NCI-H2081 treated with DMSO at 0.1 percent for 48 hours (cell line): ENCODE data around the gene STIL.
"Not testable (repeated sequence)": the region's sequence is repeated elsewhere in the genome, so short reads cannot be mapped to it uniquely, and the experiment has no call there.

Experiments
- DNase-seq: peaks from one replicate; lab custom pipeline; 2025; lab: John Stamatoyannopoulos, UW

Gene STIL

GRCh38 chr1:47319968-47320367 lies 6.0 kb upstream of the STIL start:
- DNase-seq = not testable (repeated sequence)

GRCh38 chr1:47317841-47318240 lies 3.9 kb upstream of the STIL start:
- DNase-seq = no peak

GRCh38 chr1:47309427-47309826 lies 4.5 kb downstream of the STIL start:
- DNase-seq = no peak

DNA sequence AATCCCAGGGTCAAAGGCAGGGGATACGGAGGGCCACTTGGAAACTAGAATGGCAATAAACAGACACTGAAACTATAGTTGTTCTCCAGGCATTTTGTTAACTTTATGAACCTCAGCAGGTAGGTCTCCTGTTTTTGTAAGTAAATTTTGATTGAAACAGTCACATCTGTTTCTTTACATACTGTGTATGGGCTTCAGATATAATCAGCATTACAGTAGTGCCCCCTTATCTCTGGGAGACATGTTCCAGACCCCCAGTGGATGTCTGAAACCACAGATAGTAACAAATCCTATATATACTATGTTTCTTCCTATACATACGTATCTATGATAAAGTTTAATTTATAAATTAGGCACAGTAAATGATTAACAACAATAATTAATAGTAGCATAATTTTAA lies 11.5 kb downstream of the STIL start:
- no peak for DNase-seq

DNA sequence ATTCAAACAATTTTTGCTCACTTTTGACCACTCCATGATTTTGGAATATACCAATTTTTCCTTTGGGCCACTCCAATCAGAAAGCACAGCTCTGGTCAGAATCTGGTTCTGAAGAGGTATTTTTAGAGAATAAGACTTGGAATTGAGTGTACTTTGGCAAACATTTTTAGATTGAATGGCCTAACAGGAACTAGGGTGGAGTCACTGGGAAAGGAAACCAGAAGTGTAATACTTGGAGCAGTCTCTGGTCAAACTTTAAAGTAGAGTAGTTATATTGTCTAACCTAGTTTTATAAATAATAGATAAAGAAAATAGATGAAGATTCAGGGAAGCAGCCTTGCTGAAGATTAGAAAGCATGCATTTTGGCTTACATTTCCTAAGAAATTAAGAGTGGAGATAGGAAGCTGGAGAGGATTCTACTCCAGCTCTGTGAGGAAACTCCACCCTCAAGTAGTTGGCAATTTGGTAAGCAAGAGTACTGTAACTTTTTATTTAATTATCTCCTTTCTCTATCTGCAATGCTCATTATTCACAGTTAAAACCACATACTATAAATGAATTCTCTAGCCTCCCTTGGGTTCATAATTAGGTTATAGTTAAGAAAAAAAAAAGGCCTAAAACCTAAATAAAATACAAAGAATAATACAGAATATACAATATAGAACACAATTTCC lies 15.8 kb downstream of the STIL start:
- DNase-seq = no peak

GRCh38 chr1:47295579-47295978 lies 18.4 kb downstream of the STIL start:
- DNase-seq = no peak

DNA sequence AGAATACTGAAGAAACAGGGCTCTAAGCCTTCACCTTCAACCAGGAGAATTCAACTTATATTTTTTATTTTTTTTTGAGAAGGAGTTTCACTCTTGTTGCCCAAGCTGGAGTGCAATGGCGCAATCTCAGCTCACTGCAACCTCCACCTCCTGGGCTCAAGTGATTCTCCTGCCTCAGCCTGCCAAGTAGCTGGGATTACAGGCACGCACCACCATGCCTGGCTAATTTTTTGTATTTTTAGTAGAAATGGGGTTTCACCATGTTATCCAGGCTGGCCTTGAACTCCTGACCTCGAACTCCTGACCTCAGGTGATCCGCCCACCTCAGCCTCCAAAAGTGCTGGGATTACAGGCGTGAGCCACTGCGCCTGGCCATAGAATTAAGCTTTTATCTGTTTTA lies 19.1 kb downstream of the STIL start:
- DNase-seq = not testable (repeated sequence)

GRCh38 chr1:47288116-47288515 lies 25.8 kb downstream of the STIL start:
- DNase-seq = not testable (repeated sequence)

DNA sequence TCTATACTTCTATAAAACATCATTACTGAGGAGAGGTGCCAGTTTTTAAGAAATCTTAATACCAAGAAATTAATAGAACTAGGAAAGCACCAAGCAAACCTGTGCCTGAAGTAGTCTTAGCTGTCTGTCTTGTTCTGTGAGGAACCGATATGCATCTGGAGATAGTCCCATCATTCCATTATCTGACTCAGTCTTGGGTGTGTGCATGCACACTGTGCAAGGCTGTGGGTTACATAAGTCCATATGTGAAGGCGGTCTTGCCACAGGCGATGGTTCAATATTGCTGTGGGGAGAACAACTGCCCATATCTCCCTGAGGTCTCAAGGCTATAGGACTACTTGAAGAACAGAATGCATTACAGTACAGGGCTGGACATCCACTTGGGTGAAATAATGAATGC lies 33.8 kb downstream of the STIL start:
- DNase-seq = no peak

GRCh38 chr1:47276850-47277249 lies 37.1 kb downstream of the STIL start:
- no peak for DNase-seq

DNA sequence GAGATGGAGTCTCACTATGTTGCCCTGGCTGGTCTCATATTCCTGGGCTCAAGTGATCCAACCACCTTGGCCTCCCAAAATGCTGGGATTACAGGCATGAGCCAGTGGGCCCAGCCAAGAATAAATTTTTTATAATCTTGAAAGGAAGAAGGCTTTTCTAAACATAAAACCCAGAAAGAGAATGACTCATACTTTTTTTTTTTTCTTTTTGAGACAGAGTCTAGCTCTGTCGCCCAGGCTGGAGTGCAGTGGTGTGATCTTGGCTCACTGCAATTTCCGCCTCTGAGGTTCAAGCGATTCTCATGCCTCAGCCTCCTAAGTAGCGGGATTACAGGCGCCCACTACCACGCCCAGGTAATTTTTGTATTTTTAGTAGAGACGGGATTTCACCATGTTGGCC lies 38.1 kb downstream of the STIL start:
- not testable (repeated sequence) for DNase-seq

GRCh38 chr1:47265529-47265928 lies 48.4 kb downstream of the STIL start:
- not testable (repeated sequence) for DNase-seq

DNA sequence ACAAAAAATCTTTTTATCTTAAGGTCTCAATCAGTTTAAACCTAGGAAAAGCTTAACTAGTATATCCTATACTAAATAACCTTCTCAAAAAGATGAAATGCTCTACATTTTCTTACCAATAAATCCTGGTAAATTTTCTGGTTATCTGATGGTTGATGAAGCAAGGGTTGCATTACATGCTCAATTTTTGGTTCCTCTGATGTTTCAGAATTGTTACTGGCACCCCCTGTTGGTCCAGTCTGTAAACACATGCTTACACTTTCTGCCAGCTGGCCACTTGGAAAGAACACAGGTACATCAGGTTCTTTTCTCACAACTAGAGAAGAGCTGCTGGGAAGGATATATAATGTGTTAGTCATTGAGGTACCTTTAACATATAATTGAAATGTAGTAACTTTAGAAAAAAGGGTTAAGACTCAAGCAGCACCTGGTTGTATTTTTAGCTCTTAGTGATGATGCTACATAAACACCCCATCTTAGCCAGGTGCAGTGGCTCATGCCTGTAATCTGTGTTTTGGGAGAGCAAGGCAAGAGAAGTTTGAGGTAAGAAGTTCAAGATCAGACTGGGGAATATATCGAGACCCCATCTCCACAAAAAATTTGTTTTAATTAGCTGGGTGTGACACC lies 51.0 kb downstream of the STIL start:
- DNase-seq = no peak

- DNase-seq = no peak
Measured at GRCh38 chr1:47257224-47257623, 56.7 kb downstream of the STIL start.

DNA sequence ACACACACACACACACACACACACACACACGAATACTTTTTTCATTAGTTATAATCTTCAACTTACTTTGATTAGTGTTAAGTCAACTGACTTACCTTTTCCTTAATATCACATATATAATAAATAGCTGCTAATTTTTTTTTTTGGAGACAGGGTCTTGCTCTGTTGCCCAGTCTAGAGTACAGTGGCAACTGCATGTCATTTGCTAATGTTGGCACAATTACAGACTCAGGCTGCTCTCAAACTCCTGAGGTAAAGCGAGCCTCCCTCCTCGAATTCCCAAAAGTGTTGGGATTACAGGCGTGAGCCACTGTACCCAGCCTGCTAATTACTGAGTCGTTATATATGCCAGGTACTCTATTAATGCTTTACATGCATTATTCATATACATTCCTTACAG lies 61.2 kb downstream of the STIL start:
- DNase-seq = no peak

GRCh38 chr1:47252369-47252768 lies 61.6 kb downstream of the STIL start:
- no peak for DNase-seq

DNA sequence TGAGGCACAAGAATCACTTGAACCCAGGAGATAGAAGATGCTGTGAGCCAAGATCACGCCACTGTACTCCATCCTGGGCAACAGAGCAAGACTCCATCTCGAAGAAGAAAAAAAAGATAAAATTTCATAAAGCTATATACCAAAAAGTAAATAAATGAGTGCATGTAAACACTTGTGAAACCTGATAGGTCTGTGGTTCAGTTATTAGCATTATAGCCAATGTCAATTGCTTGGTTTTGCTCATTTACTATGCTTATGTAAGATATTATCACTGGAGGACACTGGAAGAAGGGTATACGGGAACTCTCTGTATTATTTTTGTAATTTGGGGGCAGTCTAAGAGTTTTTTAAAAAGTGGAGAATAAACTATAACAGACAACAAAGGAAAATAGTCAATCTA lies 64.2 kb downstream of the STIL start:
- DNase-seq = no peak

DNA sequence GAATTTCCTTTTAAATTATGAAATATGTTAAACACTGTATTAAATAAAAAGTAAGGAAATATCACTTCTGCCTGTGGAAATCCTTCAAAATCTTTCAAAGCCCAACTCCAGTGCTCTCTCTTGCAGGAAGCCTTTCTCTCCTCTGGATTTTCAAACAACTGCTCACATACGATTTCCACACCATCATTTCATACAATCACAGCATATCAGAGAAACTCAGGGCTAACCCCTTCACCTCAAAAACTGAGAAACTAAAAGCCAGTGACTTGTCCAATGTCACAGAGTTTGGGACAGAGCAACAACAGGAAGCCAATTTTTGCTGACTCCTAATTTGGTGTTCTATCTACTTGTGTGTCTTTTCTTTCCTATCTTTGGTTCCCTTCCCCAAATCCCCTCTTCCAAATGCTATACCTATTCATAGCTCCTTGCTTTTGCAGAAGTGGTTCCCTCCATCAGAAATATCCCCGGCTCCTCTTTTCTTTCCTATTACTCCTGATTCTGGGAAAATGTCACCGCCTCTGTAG lies 69.5 kb downstream of the STIL start:
- DNase-seq = no peak

DNA sequence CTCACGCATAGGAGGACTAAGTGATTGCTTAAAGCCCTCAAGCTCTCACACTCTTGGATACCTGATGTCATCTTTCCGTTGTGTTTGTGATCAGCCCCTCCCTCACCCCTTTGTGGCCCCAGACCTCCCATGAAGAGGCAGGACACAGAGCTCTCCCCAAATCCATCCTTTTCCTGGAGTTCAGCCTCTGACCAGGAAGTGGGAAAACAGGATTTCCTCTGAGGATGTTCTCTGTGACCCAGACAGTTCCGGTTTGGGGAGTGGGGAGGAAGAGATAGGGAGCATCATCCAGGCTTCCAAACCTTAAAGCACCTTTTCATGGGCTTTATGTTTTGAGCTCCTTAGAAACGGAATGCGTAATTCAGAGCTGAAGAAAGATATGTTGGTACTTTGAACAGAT lies 70.0 kb downstream of the STIL start:
- no peak for DNase-seq

DNA sequence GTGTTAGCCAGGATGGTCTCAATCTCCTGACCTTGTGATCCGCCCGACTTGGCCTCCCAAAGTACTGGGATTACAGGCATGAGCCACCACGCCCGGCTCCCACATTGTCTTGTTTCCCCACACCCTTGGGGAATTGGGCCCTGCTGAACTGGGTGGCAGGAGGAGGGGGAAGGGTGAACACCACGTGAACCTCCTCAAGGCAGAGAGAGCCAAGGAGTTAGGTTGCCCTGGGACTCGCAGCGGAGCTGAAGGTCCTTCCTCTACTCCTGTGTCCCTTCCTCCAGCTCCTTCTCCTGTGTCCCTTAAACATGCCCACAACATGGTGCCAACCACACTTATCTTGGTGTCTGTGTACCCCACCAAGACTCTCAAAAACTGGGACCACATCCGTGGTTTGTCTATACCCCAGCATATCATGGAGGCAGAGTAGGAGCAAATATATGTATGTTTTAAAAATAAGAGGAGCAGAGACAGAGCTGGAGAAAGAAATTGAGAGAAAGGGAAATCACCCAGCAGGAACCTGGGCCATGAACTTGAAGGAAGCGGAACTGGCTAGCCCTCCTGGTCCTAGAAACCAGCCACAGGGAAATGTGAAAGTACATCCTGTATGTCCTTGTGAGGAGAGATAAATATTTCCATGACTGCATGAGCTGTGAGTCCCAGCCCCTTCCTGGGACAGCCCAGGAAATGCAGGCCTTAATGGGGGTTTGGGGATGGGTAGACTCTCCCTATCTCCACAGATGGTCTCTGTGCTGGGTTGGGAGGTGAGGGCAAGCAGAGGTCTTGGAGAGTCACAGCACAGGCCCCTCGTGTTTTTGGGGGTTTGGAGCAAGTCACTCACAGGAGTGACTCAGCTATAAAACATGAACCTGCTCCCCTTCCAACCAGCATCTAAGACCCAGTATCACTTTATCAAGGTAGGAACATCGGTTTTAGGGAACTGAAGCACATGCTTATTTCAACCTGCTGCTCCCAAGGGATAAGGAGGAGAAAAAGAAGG lies 72.5 kb downstream of the STIL start:
- DNase-seq = no peak

- DNase-seq = no peak
Measured at GRCh38 chr1:47238935-47239592, 74.9 kb downstream of the STIL start.

DNA sequence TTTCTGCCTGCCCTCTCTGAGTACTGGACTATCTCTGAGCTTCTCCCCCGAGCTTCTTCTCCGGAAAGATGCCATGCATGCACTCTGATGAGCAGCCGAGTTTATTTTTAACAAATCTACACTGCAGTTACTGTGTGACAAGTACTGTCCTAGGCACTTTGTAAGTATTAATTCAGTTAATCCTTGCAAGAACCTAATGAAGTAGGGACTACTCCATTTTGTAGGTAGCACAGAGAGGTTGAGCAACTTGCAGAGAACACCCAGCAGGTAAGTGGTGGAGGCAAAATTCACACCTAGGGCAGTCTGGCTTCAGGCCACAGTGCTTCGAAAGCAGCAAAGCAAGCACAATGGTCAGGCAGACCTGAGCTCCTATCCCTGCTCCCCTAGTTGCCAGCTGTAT lies 78.1 kb downstream of the STIL start:
- DNase-seq = no peak
